SK-N-SH treated with all-trans-retinoic acid at 6 μM for 48 hours (cell line): ENCODE data around the gene MAP2K4.
A peak's percentile ranks its signal among the peaks of the same experiment; 100 is the strongest.

ENCODE experiments used
- ATAC-seq: fragments of 200-7000 bp; cut with Tn5 transposase; 3 replicates; pipeline ENCODE4 v1.9.1; 2020; ENCODE audit warnings: mild to moderate bottlenecking, moderate library complexity
- ARNTL ChIP-seq: fragments of 450-650 bp; formaldehyde crosslinking; IDR thresholded peaks from 2 replicates; pipeline ENCODE4 v1.5.0; 2020; ENCODE audit warnings: low read depth, mild to moderate bottlenecking, moderate library complexity, borderline replicate concordance
- BACH2 ChIP-seq: fragments of 250-450 bp; sonication (Bioruptor Pico); IDR thresholded peaks from 2 replicates; pipeline ENCODE4 v1.9.0; 2021; ENCODE audit warnings: mild to moderate bottlenecking, borderline replicate concordance
- CREB5 ChIP-seq: fragments of 250-450 bp; sonication (Bioruptor Pico); IDR thresholded peaks from 2 replicates; pipeline ENCODE4 v1.5.1; 2020; ENCODE audit warnings: low read depth, mild to moderate bottlenecking, moderate library complexity
- CSDC2 ChIP-seq: fragments of 250-450 bp; sonication (Bioruptor Pico); IDR thresholded peaks from 2 replicates; pipeline ENCODE4 v1.5.0; 2020; ENCODE audit warnings: mild to moderate bottlenecking, moderate library complexity
- CSRNP3 ChIP-seq: fragments of 250-450 bp; sonication (Bioruptor Pico); IDR thresholded peaks from 2 replicates; pipeline ENCODE4 v1.5.1; 2021; ENCODE audit warnings: mild to moderate bottlenecking, moderate library complexity
- ESRRG ChIP-seq: fragments of 250-450 bp; sonication (Bioruptor Pico); IDR thresholded peaks from 2 replicates; pipeline ENCODE4 v1.6.1; 2021; ENCODE audit warnings: mild to moderate bottlenecking
- GLIS3 ChIP-seq: fragments of 250-450 bp; sonication (Bioruptor Pico); IDR thresholded peaks from 2 replicates; pipeline ENCODE4 v1.5.0; 2020; ENCODE audit warnings: mild to moderate bottlenecking, moderate library complexity
- ISL1 ChIP-seq: fragments of 250-450 bp; sonication (Bioruptor Pico); IDR thresholded peaks from 2 replicates; pipeline ENCODE4 v2.1.2; 2022; ENCODE audit warnings: mild to moderate bottlenecking, moderate library complexity
- OSR1 ChIP-seq: fragments of 250-450 bp; sonication (Bioruptor Pico); IDR thresholded peaks from 2 replicates; pipeline ENCODE4 v1.8.0; 2022; ENCODE audit warnings: moderate library complexity, mild to moderate bottlenecking, inconsistent platforms
- POU6F1 ChIP-seq: fragments of 250-450 bp; sonication (Bioruptor Pico); IDR thresholded peaks from 2 replicates; pipeline ENCODE4 v1.8.0; 2021; ENCODE audit warnings: low read depth, mild to moderate bottlenecking, moderate library complexity, borderline replicate concordance
- PPARA ChIP-seq: fragments of 250-450 bp; sonication (Bioruptor Pico); IDR thresholded peaks from 2 replicates; pipeline ENCODE4 v1.5.0; 2020; ENCODE audit warnings: mild to moderate bottlenecking, borderline replicate concordance
- RARB ChIP-seq: fragments of 250-450 bp; sonication (Bioruptor Pico); IDR thresholded peaks from 2 replicates; pipeline ENCODE4 v1.8.0; 2021; ENCODE audit warnings: mild to moderate bottlenecking, moderate library complexity
- SNAI2 ChIP-seq: fragments of 250-450 bp; sonication (Bioruptor Pico); IDR thresholded peaks from 2 replicates; pipeline ENCODE4 v1.5.0; 2020; ENCODE audit warnings: mild to moderate bottlenecking, moderate library complexity
- TOX ChIP-seq: fragments of 250-450 bp; sonication (Bioruptor Pico); IDR thresholded peaks from 2 replicates; pipeline ENCODE4 v1.8.0; 2021; ENCODE audit warnings: mild to moderate bottlenecking, moderate library complexity, borderline replicate concordance
- ZC3H10 ChIP-seq: fragments of 250-450 bp; sonication (Bioruptor Pico); IDR thresholded peaks from 2 replicates; pipeline ENCODE4 v1.5.1; 2021; ENCODE audit warnings: mild to moderate bottlenecking, moderate library complexity
- ZFP30 ChIP-seq: fragments of 450-650 bp; formaldehyde crosslinking; IDR thresholded peaks from 2 replicates; pipeline ENCODE4 v1.5.0; 2022; ENCODE audit warnings: mild to moderate bottlenecking, moderate library complexity
- ZNF565 ChIP-seq: fragments of 450-650 bp; formaldehyde crosslinking; conservative IDR thresholded peaks from 2 replicates; pipeline ENCODE4 v1.5.0; 2020; ENCODE audit warnings: low read depth, mild to moderate bottlenecking, moderate library complexity
- ZNF70 ChIP-seq: fragments of 450-650 bp; formaldehyde crosslinking; IDR thresholded peaks from 2 replicates; pipeline ENCODE4 v1.5.0; 2020; ENCODE audit warnings: mild to moderate bottlenecking, moderate library complexity
- ZNF8 ChIP-seq: fragments of 450-650 bp; formaldehyde crosslinking; IDR thresholded peaks from 2 replicates; pipeline ENCODE4 v1.5.0; 2020; ENCODE audit warnings: mild to moderate bottlenecking, moderate library complexity
- TF ChIP-seq, protein P1 (sequence below): fragments of 250-450 bp; sonication (Bioruptor Pico); IDR thresholded peaks from 2 replicates; pipeline ENCODE4 v1.8.0; 2020; ENCODE audit warnings: mild to moderate bottlenecking, moderate library complexity, borderline replicate concordance
- TF ChIP-seq, protein P2 (sequence below): fragments of 250-450 bp; sonication (Bioruptor Pico); IDR thresholded peaks from 2 replicates; pipeline ENCODE4 v1.5.0; 2020; ENCODE audit warnings: mild to moderate bottlenecking, moderate library complexity

The MAP2K4 gene

DNA sequence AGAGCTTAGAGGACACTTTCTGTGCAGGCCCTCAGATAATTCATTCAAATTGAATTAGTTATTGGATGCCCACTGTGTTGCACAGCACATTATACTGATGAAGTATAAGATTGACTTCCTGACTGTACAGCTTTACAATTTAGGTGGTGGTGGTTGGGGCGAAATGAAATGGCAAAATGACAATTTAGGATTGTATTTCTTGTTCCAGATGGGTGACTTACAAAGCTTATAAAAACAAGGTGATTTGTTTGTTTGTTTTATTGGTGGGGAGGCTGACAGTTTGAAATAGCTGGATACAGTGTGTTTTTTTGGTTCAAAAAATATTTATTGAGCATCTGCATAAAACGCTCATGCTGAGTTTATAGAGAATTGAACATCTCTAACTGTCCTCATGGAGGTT lies 1.6 kb downstream of the MAP2K4 start:
- no peak for ATAC-seq
- TF ChIP-seq ESRRG (CRISPR knock-in tag), result no peak
- TF ChIP-seq TOX (CRISPR knock-in tag), result no peak
- TF ChIP-seq ARNTL (CRISPR knock-in tag), result no peak
- no peak for TF ChIP-seq ISL1 (CRISPR knock-in tag)
- TF ChIP-seq GLIS3 (CRISPR knock-in tag), result no peak
- TF ChIP-seq OSR1 (CRISPR knock-in tag), result no peak
- no peak for TF ChIP-seq RARB (CRISPR knock-in tag)
- TF ChIP-seq BACH2 (CRISPR knock-in tag), result no peak
- no peak for TF ChIP-seq ZFP30 (CRISPR knock-in tag)
- no peak for TF ChIP-seq CSRNP3
- no peak for TF ChIP-seq ZNF565
- no peak for TF ChIP-seq ZNF70 (CRISPR knock-in tag)
- no peak for TF ChIP-seq PPARA (CRISPR knock-in tag)
- no peak for TF ChIP-seq POU6F1
- TF ChIP-seq ZNF8 (CRISPR knock-in tag), result no peak
- TF ChIP-seq SNAI2 (CRISPR knock-in tag), result no peak
- no peak for TF ChIP-seq CSDC2 (CRISPR knock-in tag)
- no peak for TF ChIP-seq ZC3H10 (CRISPR knock-in tag)

DNA sequence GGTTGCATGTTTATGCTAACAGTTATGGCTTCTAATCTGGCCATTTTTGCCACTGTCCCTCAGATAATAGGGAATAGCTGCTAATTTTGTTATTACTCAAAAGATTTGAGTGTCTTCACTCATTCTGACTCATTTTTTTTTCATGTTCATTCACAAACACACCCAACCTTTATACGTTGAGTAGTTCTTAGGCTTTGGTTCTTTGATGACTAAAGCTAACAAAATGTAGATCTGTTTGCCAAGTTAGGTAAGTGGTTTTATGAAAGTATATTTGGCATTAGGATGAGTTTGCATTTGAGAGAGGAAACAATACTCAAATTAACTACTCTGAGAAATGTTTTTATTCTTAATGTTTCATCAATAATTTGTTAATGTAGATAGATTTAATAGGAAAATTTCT lies 3.6 kb downstream of the MAP2K4 start:
- TF ChIP-seq CSDC2 (CRISPR knock-in tag) (no peak), ISL1 (CRISPR knock-in tag) (peak; percentile 80)
- ATAC-seq, result no peak

DNA sequence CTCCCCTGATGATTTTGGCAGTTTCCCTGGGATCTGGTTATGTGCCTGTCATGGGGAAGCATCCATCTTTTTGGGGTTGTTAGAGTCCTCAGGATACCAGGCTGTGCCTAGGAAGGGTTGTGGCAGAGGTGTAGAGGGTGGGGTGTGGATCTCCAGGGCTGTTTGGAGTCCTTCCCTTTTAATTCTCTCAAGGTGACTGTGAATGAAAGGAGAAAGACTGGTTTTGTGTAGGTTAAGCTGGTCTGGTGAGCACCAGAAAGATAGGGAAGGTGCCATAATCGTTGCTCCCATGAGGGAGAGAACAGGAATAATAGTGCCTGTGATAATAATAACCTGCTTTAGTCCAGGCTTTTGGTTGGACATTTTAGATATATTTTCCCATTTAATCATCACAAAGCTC lies 7.0 kb downstream of the MAP2K4 start:
- ATAC-seq, result no peak
- TF ChIP-seq ARNTL (CRISPR knock-in tag), result no peak
- TF ChIP-seq, protein P1, sequence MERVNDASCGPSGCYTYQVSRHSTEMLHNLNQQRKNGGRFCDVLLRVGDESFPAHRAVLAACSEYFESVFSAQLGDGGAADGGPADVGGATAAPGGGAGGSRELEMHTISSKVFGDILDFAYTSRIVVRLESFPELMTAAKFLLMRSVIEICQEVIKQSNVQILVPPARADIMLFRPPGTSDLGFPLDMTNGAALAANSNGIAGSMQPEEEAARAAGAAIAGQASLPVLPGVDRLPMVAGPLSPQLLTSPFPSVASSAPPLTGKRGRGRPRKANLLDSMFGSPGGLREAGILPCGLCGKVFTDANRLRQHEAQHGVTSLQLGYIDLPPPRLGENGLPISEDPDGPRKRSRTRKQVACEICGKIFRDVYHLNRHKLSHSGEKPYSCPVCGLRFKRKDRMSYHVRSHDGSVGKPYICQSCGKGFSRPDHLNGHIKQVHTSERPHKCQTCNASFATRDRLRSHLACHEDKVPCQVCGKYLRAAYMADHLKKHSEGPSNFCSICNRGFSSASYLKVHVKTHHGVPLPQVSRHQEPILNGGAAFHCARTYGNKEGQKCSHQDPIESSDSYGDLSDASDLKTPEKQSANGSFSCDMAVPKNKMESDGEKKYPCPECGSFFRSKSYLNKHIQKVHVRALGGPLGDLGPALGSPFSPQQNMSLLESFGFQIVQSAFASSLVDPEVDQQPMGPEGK (CRISPR knock-in tag), result no peak
- TF ChIP-seq TOX (CRISPR knock-in tag), result no peak

DNA sequence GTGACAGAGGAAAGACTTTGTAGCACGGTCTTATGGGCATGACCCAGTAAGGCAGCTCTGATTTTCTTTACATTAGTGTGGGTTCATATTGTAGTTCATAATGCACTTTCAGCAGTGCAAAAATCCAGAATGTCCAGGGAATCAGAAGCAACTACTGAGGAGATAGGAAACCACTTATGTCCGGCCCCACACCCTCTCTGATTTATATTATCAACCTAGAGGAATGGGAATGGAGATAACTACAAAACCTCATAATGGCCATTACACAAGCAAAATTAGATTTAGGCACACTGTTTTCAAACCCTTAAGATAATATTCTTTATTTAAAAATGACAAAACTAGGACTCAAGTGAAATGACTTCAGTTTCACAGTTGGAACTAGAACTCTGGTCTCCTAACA lies 7.9 kb downstream of the MAP2K4 start:
- TF ChIP-seq GLIS3 (CRISPR knock-in tag) (no peak), CREB5 (CRISPR knock-in tag) (no peak), OSR1 (CRISPR knock-in tag) (no peak), SNAI2 (CRISPR knock-in tag) (no peak), ZC3H10 (CRISPR knock-in tag) (no peak), PPARA (CRISPR knock-in tag) (no peak), ISL1 (CRISPR knock-in tag) (peak; percentile 71)
- TF ChIP-seq, protein P2, sequence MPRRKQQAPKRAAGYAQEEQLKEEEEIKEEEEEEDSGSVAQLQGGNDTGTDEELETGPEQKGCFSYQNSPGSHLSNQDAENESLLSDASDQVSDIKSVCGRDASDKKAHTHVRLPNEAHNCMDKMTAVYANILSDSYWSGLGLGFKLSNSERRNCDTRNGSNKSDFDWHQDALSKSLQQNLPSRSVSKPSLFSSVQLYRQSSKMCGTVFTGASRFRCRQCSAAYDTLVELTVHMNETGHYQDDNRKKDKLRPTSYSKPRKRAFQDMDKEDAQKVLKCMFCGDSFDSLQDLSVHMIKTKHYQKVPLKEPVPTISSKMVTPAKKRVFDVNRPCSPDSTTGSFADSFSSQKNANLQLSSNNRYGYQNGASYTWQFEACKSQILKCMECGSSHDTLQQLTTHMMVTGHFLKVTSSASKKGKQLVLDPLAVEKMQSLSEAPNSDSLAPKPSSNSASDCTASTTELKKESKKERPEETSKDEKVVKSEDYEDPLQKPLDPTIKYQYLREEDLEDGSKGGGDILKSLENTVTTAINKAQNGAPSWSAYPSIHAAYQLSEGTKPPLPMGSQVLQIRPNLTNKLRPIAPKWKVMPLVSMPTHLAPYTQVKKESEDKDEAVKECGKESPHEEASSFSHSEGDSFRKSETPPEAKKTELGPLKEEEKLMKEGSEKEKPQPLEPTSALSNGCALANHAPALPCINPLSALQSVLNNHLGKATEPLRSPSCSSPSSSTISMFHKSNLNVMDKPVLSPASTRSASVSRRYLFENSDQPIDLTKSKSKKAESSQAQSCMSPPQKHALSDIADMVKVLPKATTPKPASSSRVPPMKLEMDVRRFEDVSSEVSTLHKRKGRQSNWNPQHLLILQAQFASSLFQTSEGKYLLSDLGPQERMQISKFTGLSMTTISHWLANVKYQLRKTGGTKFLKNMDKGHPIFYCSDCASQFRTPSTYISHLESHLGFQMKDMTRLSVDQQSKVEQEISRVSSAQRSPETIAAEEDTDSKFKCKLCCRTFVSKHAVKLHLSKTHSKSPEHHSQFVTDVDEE, result no peak
- no peak for ATAC-seq
